Tibial artery (tissue), 4 donors: Measurements from ENCODE around the gene AIG1.
"Not testable (repeated sequence)": the region's sequence is repeated elsewhere in the genome, so short reads cannot be mapped to it uniquely, and the experiment has no call there.

ENCODE experiments used
- DNase-seq, 2 donors: peaks; one replicate each; pipeline ENCODE4 v3.0.0-alpha.2; 2019
- H3K27ac ChIP-seq, 2 donors: fragments of 200-600 bp; sonication (generic) in 1 of 2; 1 replicate in 1 of 2; 2 replicates in 1 of 2; pipeline ENCODE4 v1.5.1; 2018 to 2019; ENCODE audit warnings: mild to moderate bottlenecking in 1 of 2
- H3K27me3 ChIP-seq, 2 donors: fragments of 200-600 bp; sonication (generic) in 1 of 2; one replicate each; pipeline versions ENCODE4 v1.5.1 to v1.6.0; 2016 to 2019
- H3K36me3 ChIP-seq, 3 donors: fragments of 200-600 bp; sonication (generic) in 2 of 3; one replicate each; pipeline ENCODE4 v1.5.1; 2016 to 2019; ENCODE audit warnings: mild to moderate bottlenecking in 2 of 3
- H3K4me1 ChIP-seq, 4 donors: fragments of 200-600 bp; sonication (generic) in 2 of 4; 1 replicate in 3 of 4; 2 replicates in 1 of 4; pipeline ENCODE4 v1.5.1; 2016 to 2019
- H3K4me3 ChIP-seq, 2 donors: fragments of 200-600 bp; sonication (generic) in 1 of 2; 1 replicate in 1 of 2; 2 replicates in 1 of 2; pipeline ENCODE4 v1.5.1; 2018 to 2019; ENCODE audit warnings: mild to moderate bottlenecking in 2 of 2
- H3K9me3 ChIP-seq, 3 donors: fragments of 200-600 bp; sonication (generic) in 1 of 3; one replicate each; pipeline ENCODE4 v1.5.1; 2016 to 2019
- intact Hi-C: fragments of 100-400 bp; cut with DNase I; formaldehyde crosslinking; loops from one replicate; pipeline ENCODE4 v1.15.0; 2023; ENCODE audit warnings: low total_unique reads
- TF ChIP-seq, protein P1 (sequence below), 2 experiments: fragments of 200-600 bp in 1 of 2; fragments of 450-650 bp in 1 of 2; IDR thresholded peaks; one replicate each; pipeline ENCODE4 v1.5.1; 2017 to 2019; ENCODE audit warnings: antibody characterized with exemption in 2 of 2, mild to moderate bottlenecking in 1 of 2, moderate library complexity in 1 of 2

The AIG1 gene

DNA sequence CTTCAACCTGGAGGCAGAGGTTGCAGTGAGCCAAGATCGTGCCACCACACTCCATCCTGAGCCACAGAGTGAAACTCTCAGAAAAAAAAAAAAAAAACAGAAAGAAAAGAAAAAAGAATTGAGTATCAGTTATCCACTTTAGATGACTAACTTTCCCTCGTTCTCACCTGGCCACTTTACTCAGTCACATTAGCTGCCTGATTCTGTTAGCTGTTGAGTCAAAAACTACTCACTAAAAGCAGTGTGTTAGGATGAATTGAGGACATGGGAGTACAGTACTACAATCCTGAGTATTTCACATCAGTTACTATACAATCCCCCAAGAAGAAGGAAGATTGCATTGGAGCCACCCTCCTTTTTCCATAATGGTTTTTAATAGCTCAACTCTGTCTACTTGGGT, 275.2 kb downstream of the AIG1 start:
- DNase-seq = no peak
- peaks cover 0 to 23% (median 0%) of the 10 kb centered on the region in 3 donors for H3K36me3 ChIP-seq
- H3K27ac ChIP-seq = no peak overlapping the region
- TF ChIP-seq, protein P1, sequence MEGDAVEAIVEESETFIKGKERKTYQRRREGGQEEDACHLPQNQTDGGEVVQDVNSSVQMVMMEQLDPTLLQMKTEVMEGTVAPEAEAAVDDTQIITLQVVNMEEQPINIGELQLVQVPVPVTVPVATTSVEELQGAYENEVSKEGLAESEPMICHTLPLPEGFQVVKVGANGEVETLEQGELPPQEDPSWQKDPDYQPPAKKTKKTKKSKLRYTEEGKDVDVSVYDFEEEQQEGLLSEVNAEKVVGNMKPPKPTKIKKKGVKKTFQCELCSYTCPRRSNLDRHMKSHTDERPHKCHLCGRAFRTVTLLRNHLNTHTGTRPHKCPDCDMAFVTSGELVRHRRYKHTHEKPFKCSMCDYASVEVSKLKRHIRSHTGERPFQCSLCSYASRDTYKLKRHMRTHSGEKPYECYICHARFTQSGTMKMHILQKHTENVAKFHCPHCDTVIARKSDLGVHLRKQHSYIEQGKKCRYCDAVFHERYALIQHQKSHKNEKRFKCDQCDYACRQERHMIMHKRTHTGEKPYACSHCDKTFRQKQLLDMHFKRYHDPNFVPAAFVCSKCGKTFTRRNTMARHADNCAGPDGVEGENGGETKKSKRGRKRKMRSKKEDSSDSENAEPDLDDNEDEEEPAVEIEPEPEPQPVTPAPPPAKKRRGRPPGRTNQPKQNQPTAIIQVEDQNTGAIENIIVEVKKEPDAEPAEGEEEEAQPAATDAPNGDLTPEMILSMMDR (IDR thresholded peaks at IDR 0.05) = no peak
- H3K27me3 ChIP-seq = no peaks in the 10 kb centered on the region
- no peaks in the 10 kb centered on the region for H3K4me1 ChIP-seq
- no peak overlapping the region for H3K4me3 ChIP-seq
- H3K9me3 ChIP-seq = no peaks in the 10 kb centered on the region
- intact Hi-C loops = no loop called here

DNA sequence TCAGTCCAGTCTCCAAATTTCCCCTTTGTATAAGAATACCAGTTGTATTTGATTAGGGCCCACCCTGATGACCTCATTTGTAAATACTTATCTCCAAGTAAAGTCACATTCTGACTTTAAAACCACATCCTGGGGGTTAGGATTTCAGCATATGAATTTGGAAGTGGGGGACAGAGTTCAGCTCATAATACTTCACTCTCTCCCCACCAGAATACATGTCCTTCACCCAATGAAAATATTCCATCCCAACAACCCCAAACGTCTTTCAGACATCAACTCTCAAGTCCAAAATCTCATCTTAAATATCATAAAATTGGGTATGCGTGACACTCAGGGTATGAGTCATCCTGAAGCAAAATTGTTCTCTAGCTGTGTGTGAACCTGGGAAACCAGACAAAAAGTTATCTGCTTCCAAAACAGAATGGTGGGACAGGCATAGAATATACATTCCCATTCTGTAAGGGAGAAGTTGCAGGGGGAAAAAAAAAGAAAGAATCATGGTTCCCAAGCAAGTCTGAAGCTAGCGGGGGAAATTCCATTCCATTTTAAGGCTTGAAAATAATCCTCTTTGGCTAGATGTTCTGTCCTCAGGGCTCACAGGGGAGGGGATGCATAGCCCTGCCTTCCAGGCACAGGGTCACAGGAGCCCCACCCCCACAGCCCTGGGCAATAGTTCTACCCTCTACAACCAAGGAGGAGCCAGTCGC, 275.9 kb downstream of the AIG1 start:
- Histone ChIP-seq H3K4me1 (no peaks in the 10 kb centered on the region), H3K27ac (no peak overlapping the region), H3K4me3 (no peak overlapping the region), H3K27me3 (no peaks in the 10 kb centered on the region), H3K9me3 (no peaks in the 10 kb centered on the region), H3K36me3 (peaks cover 0 to 23% (median 5%) of the 10 kb centered on the region in 3 donors)
- intact Hi-C loops = no loop called here
- TF ChIP-seq, protein P1 (IDR thresholded peaks at IDR 0.05) = no peak
- no peak for DNase-seq

DNA sequence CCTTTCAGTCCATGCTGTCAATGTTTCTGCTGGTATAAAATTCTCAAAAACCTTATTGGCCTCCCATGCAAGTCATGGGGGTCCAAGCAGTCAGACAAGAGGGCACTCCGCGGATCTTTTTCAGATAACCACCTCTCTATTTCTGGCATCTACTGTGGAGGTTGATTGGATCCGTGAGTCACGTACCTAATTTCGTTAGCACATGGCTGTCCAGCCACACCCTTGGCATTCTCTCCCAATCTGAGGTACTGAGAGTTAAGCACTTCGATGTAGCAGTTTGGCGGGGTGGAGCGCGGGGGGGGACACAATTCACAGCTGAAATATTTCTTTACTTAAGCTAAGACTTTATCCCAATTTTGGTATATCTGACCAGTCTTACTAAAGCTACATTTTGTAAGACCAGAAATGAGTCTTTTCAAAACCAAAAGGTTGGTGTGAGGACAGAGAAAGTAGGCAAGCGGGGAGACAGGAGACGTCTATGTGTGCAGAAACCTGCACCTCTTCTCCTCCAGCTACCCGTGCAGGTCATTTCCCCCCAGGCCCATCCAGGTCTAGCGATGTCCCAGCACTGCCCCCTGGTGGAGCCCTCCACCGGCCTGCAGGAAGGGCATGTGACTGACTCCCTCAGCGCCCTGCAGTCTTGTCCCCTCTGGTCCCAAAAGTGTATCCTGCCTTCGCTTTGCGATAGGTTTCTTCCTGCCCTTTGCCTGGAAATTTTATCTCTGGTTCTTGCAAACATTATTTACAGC, 276.7 kb downstream of the AIG1 start:
- intact Hi-C loops = no loop called here
- Histone ChIP-seq H3K4me3 (no peak overlapping the region), H3K27ac (no peak overlapping the region), H3K36me3 (peaks cover 0 to 23% (median 6%) of the 10 kb centered on the region in 3 donors), H3K27me3 (no peaks in the 10 kb centered on the region), H3K4me1 (no peaks in the 10 kb centered on the region), H3K9me3 (no peaks in the 10 kb centered on the region)
- DNase-seq = no peak
- TF ChIP-seq, protein P1 (IDR thresholded peaks at IDR 0.05) = peak in 1 of 2 experiments; percentile 35

DNA sequence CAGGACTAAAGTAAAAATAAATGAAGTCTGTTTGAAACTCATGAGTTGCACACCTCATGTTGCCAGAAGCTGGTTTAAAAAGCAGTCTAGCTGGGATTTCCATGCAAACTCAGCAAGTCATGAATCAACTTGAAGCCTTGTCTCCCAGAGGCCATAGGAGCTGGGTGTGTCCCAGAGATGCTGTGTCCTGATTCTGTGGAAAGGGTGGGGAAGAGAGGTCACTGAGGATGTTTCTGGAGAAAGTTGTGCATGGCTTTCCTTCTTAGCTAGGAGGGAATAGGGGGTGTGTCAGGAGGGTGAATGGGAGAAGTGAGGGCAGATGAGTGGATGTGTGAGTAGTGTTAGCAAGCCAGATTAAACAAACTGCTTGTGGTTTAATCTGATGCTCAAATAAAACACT, 278.5 kb downstream of the AIG1 start:
- no peak for DNase-seq
- TF ChIP-seq, protein P1 (IDR thresholded peaks at IDR 0.05) = no peak
- Histone ChIP-seq H3K36me3 (peaks cover 0 to 12% (median 6%) of the 10 kb centered on the region in 3 donors), H3K4me1 (no peaks in the 10 kb centered on the region), H3K4me3 (no peak overlapping the region), H3K27me3 (no peaks in the 10 kb centered on the region), H3K9me3 (no peaks in the 10 kb centered on the region), H3K27ac (no peak overlapping the region)
- intact Hi-C loops = no loop called here

DNA sequence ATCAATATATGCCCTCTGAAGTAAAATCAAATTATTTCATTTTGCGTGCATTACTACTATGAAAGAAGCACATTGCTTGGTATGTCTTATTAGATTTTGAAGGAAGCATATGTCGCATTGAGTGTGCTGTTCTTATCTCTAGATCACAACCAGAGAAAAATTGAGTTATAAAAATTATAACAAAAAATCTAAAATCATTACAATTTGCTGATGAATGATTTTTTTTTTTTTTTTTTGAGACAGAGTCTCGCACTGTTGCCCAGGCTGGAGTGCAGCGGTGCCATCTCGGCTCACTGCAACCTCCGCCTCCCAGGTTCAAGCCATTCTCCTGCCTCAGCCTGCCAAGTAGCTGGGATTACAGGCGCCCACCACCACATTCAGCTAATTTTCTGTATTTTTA, 284.8 kb downstream of the AIG1 start:
- DNase-seq, H3K36me3 ChIP-seq, H3K9me3 ChIP-seq, H3K27me3 ChIP-seq, intact Hi-C loops, H3K4me3 ChIP-seq: not testable (repeated sequence)
- Histone ChIP-seq H3K4me1 (peaks cover 0 to 20% (median 0%) of the 10 kb centered on the region in 4 donors), H3K27ac (peak overlapping the region; percentile 0 to 30)

DNA sequence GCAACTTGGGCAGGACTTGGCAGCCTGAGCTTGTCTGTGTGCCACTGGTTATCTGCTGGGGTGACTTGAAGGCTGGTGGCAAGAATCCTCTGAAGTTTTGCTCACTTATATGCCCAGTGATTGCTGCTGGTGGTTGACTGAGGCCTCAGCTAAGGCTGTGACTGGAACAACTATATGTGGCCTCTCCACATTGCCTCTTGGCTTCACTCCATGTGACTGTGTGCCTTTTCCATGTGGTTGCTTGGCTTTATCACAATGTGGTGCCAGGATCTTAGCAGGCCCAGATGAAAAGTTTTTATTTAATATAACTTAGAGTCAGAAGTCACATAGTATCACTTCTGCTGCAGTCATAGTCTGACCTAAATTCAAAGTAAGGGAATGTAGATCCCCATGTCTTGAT, 285.3 kb downstream of the AIG1 start:
- H3K27me3 ChIP-seq = no peaks in the 10 kb centered on the region
- H3K4me3 ChIP-seq = no peak overlapping the region
- H3K9me3 ChIP-seq = peaks cover 0 to 2% (median 0%) of the 10 kb centered on the region in 3 donors
- peaks cover 0 to 6% (median 0%) of the 10 kb centered on the region in 3 donors for H3K36me3 ChIP-seq
- peak overlapping the region; percentile 0 to 30 for H3K27ac ChIP-seq
- intact Hi-C loops = no loop called here
- TF ChIP-seq, protein P1 (IDR thresholded peaks at IDR 0.05) = no peak
- H3K4me1 ChIP-seq = peaks cover 0 to 20% (median 0%) of the 10 kb centered on the region in 4 donors
- no peak for DNase-seq
